ENCODE results near the gene PNPLA2. TPM values are rescaled to one million over a fixed set of nuclear protein-coding genes. Genes with fewer than 3 reads are reported as not detected.
A peak's percentile ranks its signal among the peaks of the same experiment; 100 is the strongest.

PNPLA2 gene
- polyA plus RNA-seq, 1 donor = 98.0 TPM

DNA sequence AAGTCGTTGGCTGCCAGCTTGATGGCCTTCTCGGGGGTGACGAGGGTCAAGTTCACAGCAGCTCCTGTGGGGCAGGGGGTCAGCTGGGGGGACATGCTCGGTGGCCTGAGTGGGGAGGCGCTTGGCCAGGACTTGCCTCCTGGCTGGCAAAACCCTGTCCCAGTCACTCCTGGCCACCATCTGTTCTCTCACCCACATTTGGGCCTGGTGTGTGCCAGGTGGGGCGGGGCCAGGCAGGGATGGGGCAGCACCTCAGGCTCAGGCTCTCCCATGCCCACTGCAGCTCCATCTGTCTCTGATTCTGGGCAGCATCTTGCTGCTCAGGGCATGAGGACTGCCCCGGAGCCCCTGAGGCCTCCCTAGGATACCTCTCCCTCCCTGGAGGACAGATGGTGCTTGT is 25.2 kb upstream of the PNPLA2 start:
- Histone ChIP-seq H3K27me3 (ENCODE audit: control insufficient read depth, insufficient read depth, low read length) (peaks cover 14% of the 10 kb centered on the region), H3K9me3 (ENCODE audit: control insufficient read depth, low read depth, low read length) (no peaks in the 10 kb centered on the region), H3K4me3 (ENCODE audit: low read length) (no peak overlapping the region), H3K27ac (ENCODE audit: low read length) (no peak overlapping the region), H3K4me1 (ENCODE audit: control insufficient read depth, insufficient read depth, low read length) (peaks cover 30% of the 10 kb centered on the region), H3K36me3 (ENCODE audit: control insufficient read depth, insufficient read depth, low read length) (peaks cover 16% of the 10 kb centered on the region)
- no peak for DNase-seq
- no CpG with 5 or more reads among the region's 7 CpGs for WGBS (ENCODE audit: insufficient coverage, low lambda C conversion rate)

DNA sequence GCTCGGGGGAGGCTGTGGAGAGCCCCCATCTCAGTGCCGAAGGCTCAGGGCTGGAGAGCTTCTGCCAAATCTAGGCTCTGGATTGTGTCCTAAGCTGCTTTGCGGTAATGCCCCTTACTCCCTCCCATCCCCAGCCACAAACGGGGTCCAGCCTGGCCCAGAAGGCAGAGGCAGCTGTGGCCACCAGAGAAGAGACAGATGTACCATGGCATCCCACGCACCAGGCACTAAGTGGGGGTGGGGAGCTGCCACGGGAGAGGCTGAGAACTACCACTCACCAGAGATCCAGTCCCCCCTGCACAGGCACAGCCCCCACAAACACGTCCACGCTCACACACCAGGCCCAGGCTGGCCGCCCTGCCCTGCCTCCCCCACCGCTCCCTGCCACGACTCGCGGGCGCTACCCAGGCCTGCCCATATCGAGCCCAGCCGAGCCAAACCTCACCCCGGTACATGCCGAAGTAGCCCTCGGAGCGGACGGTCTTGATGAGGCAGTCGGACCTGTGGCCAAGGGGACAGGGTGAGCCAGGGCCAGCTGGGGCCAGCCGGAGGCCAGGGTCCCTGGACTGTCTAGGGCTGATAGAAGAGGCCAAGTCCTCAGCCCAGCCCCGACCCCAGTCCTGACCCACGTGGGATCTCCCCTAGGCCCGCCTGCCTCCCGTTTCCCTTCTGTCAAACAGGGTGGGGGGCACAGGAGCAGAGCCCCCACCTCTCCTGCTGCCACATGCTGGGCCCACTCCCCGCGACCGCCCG is 24.5 kb upstream of the PNPLA2 start:
- H3K9me3 ChIP-seq (ENCODE audit: control insufficient read depth, low read depth, low read length) = no peaks in the 10 kb centered on the region
- H3K4me3 ChIP-seq (ENCODE audit: low read length) = no peak overlapping the region
- no peak overlapping the region for H3K27ac ChIP-seq (ENCODE audit: low read length)
- H3K36me3 ChIP-seq (ENCODE audit: control insufficient read depth, insufficient read depth, low read length) = peaks cover 20% of the 10 kb centered on the region
- DNase-seq = no peak
- no CpG with 5 or more reads among the region's 31 CpGs for WGBS (ENCODE audit: insufficient coverage, low lambda C conversion rate)
- peaks cover 8% of the 10 kb centered on the region for H3K27me3 ChIP-seq (ENCODE audit: control insufficient read depth, insufficient read depth, low read length)
- peaks cover 30% of the 10 kb centered on the region for H3K4me1 ChIP-seq (ENCODE audit: control insufficient read depth, insufficient read depth, low read length)

DNA sequence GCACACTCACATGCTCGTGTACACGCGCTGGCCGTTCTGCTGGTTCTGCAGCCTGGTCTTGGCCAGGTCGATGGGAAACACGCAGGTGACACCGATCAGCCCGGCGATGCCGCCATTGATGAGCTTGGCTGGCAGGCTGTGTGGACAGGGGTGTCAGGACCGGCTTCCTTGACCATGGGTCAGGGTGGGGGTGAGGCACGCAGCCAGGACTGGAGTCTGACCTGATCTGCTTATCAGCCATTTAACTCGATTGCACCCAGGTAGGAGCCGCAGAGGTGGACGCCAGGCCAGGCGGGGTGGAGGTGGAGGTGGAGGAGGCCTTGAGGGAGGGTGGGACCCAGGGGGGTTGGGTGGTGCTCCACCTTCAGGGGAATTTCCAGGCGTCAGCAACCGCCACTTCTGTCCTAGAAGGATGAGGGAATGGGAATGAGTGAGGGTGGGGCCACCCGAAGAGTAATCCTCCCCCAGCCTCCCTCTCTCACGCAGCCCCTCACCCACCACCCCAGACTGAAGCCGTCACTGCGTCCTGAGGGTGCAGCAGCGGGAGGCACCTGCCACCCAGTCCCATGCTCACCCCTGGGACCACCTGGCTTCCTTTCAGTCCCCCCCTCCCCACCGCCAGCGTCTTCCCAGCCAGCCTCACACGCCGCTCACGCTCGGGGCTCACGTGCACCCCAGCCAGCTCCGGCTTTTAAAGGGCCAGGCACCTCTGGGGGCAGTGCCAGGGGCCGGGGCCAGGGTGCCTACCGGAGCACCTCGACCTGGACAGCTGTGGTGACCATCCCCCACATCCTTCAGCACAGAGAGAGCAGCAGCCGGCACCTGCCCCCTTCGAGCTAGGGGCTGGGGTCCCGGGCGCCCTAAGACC is 23.7 kb upstream of the PNPLA2 start:
- H3K27ac ChIP-seq (ENCODE audit: low read length) = no peak overlapping the region
- H3K9me3 ChIP-seq (ENCODE audit: control insufficient read depth, low read depth, low read length) = no peaks in the 10 kb centered on the region
- peaks cover 26% of the 10 kb centered on the region for H3K36me3 ChIP-seq (ENCODE audit: control insufficient read depth, insufficient read depth, low read length)
- peaks cover 30% of the 10 kb centered on the region for H3K4me1 ChIP-seq (ENCODE audit: control insufficient read depth, insufficient read depth, low read length)
- peaks cover under 1% of the 10 kb centered on the region for H3K27me3 ChIP-seq (ENCODE audit: control insufficient read depth, insufficient read depth, low read length)
- H3K4me3 ChIP-seq (ENCODE audit: low read length) = peak overlapping the region; percentile 58
- DNase-seq = peak in 1 of 2 donors; percentile 48
- WGBS (ENCODE audit: insufficient coverage, low lambda C conversion rate) = 93% methylated on average over 5 of the region's 38 CpGs

DNA sequence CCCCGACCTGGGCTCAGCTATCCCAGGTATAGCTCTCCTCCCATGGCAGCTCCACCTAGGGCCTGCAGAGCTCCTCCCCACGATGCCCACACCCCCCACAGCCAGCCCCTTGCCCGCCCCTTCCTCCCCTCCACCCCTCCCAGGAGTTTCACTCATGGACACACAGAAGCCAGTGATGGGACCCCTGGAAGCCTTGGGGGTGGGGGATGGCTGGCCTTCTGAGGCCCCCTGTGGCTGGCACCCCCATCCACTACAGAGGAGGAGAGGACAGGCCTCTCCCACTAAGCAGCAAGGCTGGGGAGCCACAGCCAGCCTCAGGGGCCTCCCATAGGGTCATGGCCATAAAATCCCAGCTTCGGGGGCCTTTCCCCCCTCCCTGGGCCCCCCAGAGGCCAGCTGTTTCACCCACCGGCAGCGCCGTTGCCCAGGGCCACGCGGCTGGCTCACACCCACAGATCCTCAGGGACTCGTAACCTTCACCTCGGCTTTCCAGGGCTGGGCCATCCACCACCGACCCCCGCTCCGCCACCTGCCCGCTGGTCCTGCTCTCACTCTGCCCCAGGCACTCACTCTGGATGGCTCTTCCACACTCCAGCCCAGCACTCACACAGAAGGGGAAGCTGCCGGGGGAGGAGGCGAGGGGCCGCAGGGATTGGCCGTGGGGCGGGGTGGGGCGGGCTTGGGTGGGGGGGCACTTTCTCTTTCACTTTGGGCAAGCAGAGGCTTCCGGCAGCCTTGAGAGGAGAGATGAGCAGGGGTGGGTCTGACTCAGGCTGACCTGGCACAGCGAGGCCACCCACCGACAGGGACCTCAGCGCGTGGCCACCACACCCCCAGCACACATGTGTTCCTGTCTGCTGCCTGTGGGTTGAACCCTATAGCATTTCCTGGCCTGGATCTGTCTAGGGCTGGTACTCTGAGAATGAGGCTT is 22.8 kb upstream of the PNPLA2 start:
- Histone ChIP-seq H3K27me3 (ENCODE audit: control insufficient read depth, insufficient read depth, low read length) (no peaks in the 10 kb centered on the region), H3K4me3 (ENCODE audit: low read length) (peak overlapping the region; percentile 58), H3K4me1 (ENCODE audit: control insufficient read depth, insufficient read depth, low read length) (peaks cover 30% of the 10 kb centered on the region), H3K9me3 (ENCODE audit: control insufficient read depth, low read depth, low read length) (no peaks in the 10 kb centered on the region), H3K27ac (ENCODE audit: low read length) (peak overlapping the region; percentile 83), H3K36me3 (ENCODE audit: control insufficient read depth, insufficient read depth, low read length) (peaks cover 31% of the 10 kb centered on the region)
- no CpG with 5 or more reads among the region's 26 CpGs for WGBS (ENCODE audit: insufficient coverage, low lambda C conversion rate)
- DNase-seq = peak in 1 of 2 donors; percentile 81

DNA sequence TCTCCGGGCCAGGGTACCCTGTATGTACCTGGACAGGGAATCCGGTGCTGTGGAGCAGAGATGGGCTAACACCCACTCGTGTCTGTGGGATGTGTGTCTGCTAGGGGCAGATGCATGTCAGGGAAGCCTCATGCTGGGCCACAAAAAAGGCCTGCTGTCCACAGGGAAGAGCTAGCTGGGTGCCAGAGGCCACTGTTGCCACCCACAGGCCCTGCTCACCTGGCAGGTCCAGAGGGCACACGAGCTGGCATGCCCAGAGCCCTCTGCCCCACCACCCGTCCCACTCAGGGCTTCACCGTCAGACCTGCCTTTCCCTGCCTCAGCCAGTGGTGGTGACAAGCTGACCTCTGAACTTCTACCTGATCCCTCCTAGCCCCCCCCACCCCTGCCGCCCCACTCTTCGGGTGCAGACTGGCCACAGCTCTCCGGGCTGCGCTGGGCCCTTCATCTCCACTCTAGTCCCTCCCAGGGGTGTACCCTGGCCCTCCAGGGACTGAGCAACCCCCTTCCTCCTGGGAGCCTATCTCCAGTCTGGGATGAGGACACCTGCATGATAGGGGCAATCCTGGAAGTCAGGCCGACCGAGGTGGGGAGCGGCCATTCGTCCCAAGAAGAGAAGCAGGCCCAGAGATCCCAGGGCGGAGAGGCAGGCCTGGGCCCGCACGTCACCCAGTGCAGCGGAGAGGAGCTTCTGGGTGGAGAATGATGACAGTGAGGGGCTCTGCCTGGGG is 22.0 kb upstream of the PNPLA2 start:
- peak overlapping the region; percentile 58 for H3K4me3 ChIP-seq (ENCODE audit: low read length)
- peak overlapping the region; percentile 83 for H3K27ac ChIP-seq (ENCODE audit: low read length)
- peaks cover 36% of the 10 kb centered on the region for H3K36me3 ChIP-seq (ENCODE audit: control insufficient read depth, insufficient read depth, low read length)
- peaks cover 30% of the 10 kb centered on the region for H3K4me1 ChIP-seq (ENCODE audit: control insufficient read depth, insufficient read depth, low read length)
- H3K27me3 ChIP-seq (ENCODE audit: control insufficient read depth, insufficient read depth, low read length) = no peaks in the 10 kb centered on the region
- H3K9me3 ChIP-seq (ENCODE audit: control insufficient read depth, low read depth, low read length) = peaks cover under 1% of the 10 kb centered on the region
- no CpG with 5 or more reads among the region's 18 CpGs for WGBS (ENCODE audit: insufficient coverage, low lambda C conversion rate)
- DNase-seq = no peak

DNA sequence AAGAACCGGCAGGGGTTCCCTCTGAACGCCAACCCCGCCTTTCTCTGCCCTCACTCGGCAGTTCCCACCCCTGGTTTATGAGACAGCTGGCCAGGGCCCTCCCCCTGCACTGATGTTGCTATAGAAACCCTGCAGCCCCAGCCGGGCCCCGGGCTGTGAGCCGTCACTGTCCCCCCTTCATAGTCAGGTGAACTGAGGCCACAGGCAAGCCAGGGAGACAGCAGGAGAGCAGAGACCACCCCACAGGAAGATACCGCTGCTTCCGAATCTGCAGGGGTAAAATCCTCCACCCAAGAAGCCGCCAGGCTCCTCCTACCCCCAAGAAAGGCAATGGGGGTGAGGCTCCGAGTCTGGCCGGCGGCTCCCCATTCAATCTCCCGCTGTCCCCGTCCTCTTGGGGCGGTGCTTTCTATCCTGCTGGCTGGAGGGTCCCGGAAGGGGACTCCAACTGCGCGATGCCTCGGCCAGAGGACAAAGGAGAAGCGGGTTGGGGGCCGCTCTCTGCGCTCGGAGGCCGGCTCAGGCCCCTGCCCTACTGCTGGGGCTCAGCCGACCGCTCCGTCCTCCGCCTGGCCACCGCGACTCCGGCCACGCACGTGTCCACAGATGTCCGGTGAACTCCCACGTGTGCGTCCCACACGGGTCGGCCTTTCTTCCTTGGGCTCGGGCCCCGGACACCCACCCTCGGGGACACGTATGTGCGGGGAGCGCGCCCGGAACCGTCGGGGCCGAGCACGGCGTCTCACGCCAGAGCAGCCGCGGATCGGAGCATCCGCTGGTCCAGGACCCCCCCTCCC is 21.2 kb upstream of the PNPLA2 start:
- Histone ChIP-seq H3K27ac (ENCODE audit: low read length) (peak overlapping the region; percentile 83), H3K27me3 (ENCODE audit: control insufficient read depth, insufficient read depth, low read length) (no peaks in the 10 kb centered on the region), H3K36me3 (ENCODE audit: control insufficient read depth, insufficient read depth, low read length) (peaks cover 43% of the 10 kb centered on the region), H3K4me3 (ENCODE audit: low read length) (peak overlapping the region; percentile 58), H3K4me1 (ENCODE audit: control insufficient read depth, insufficient read depth, low read length) (peaks cover 30% of the 10 kb centered on the region), H3K9me3 (ENCODE audit: control insufficient read depth, low read depth, low read length) (peaks cover 3% of the 10 kb centered on the region)
- DNase-seq = peak in 1 of 2 donors; percentile 88
- WGBS (ENCODE audit: insufficient coverage, low lambda C conversion rate) = no CpG with 5 or more reads among the region's 57 CpGs

DNA sequence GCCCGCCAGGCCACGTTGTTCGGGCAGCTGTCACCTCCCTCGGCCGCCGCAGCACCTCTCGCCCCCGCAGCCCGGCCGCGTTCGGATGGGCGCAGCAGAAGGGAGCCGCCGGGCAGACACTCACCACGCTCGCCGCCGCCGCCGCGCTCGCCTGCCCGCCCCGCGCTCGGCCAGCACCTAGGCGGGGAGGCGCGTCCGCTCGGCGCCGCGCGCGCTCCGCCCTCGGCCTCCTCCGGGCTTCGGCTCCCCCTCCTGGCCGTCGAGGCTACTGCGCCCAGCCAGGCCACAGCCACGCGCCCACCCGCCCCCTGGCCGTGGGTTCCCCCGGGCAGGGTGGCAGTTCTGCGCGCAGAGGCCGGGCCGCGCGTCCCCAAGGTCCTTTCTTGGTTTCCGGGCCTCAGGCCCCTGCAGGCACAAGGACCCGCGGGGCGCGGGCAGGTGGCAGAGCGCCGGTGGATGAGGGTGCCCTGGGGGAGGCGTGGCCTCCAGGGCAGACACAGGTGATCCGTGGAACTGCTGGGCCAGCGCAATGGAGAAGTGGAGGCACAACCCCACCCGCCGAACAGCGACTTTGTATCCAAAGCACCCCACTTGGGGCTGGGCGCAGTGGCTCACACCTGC is 20.5 kb upstream of the PNPLA2 start, which contains the start of gene SLC25A22:
Gene SLC25A22 (minus strand): TSS at position 189 of the 621 bp plus-strand sequence. CDS start 3,275 bp downstream, outside the sequence.
- peak; percentile 78 to 84 for DNase-seq
- peaks cover 45% of the 10 kb centered on the region for H3K36me3 ChIP-seq (ENCODE audit: control insufficient read depth, insufficient read depth, low read length)
- H3K4me1 ChIP-seq (ENCODE audit: control insufficient read depth, insufficient read depth, low read length) = peaks cover 30% of the 10 kb centered on the region

DNA sequence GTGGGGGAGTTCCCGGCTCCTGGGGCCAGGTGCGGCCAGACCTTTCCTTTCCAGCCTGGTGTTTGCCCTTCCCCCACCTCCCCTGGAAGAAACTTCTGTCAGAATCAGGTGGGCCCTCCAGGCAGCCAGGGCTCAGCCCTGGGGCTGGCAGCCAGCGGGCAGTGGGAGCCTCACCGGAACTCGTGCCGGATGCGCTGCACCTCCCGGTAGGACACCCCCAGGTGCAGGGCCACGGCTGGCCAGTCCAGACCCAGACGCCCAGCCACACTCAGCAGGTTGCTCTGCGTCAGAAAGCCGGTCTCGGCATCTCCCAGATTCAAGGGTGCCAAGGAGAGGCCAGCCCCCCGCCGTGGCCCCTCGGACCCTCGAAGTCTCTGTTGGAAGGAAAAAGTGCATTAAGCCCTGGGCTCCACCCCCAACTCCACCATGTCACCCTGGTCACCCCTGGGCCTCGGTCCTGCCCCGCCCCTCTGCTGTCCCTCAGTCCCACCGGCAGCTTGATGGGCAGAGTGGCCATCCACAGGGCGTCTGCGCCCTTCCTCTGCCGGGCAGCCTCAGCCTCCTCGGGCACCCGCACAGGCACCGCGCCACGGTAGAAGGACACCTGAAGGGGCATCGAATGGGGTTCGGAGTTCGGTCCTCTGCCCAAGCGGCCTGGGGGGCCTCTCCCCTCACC is 18.9 kb upstream of the PNPLA2 start:
- Histone ChIP-seq H3K36me3 (ENCODE audit: control insufficient read depth, insufficient read depth, low read length) (peaks cover 34% of the 10 kb centered on the region), H3K4me3 (ENCODE audit: low read length) (no peak overlapping the region), H3K27me3 (ENCODE audit: control insufficient read depth, insufficient read depth, low read length) (no peaks in the 10 kb centered on the region), H3K4me1 (ENCODE audit: control insufficient read depth, insufficient read depth, low read length) (peaks cover 41% of the 10 kb centered on the region), H3K27ac (ENCODE audit: low read length) (no peak overlapping the region), H3K9me3 (ENCODE audit: control insufficient read depth, low read depth, low read length) (peaks cover 3% of the 10 kb centered on the region)
- no CpG with 5 or more reads among the region's 32 CpGs for whole genome bisulfite sequencing (ENCODE audit: insufficient coverage, low lambda C conversion rate)
- DNase-seq = no peak

More for the DNA sequence above, 20.5 kb upstream of the PNPLA2 start, which contains the start of gene SLC25A22:
- peaks cover 3% of the 10 kb centered on the region for H3K9me3 ChIP-seq (ENCODE audit: control insufficient read depth, low read depth, low read length)
- H3K27me3 ChIP-seq (ENCODE audit: control insufficient read depth, insufficient read depth, low read length) = no peaks in the 10 kb centered on the region
- H3K27ac ChIP-seq (ENCODE audit: low read length) = peak within 1 kb of the TSS; percentile 83
- peak within 1 kb of the TSS; percentile 58 for H3K4me3 ChIP-seq (ENCODE audit: low read length)
- no CpG with 5 or more reads among the region's 69 CpGs for WGBS (ENCODE audit: insufficient coverage, low lambda C conversion rate)

Measured in large intestine (tissue), 3 donors.